ENCODE results near the gene CD36.

- TF ChIP-seq CTCF (IDR thresholded peaks at IDR 0.05) (no peak), POLR2A (IDR thresholded peaks at IDR 0.05) (no peak), EP300 (IDR thresholded peaks at IDR 0.05) (no peak)
Measured at GRCh38 chr7:80651471-80651870, 13.0 kb downstream of the CD36 start.
